Stomach (tissue), 4 donors: ENCODE results near the gene RPL28.

ENCODE experiments used
- EP300 ChIP-seq: sonication (generic); formaldehyde crosslinking; IDR thresholded peaks from one replicate; pipeline ENCODE4 v1.6.1; 2017; ENCODE audit warnings: antibody characterized with exemption
- POLR2A ChIP-seq, 4 donors: fragments of 450-650 bp; IDR thresholded peaks; one replicate each; pipeline ENCODE4 v1.6.1; 2016; ENCODE audit warnings: antibody characterized with exemption in 4 of 4, control low read depth in 2 of 4, mild to moderate bottlenecking in 1 of 4, moderate library complexity in 1 of 4
- POLR2AphosphoS5 ChIP-seq, 3 donors: sonication (generic); formaldehyde crosslinking; IDR thresholded peaks; one replicate each; pipeline ENCODE4 v1.6.1; 2016; ENCODE audit warnings: antibody characterized with exemption in 3 of 3
- TF ChIP-seq, protein P1 (sequence below), 7 experiments: fragments of 450-650 bp in 4 of 7; fragments of 200-600 bp in 3 of 7; sonication (generic) in 3 of 7; IDR thresholded peaks; one replicate each; pipeline ENCODE4 v1.5.1; 2016 to 2019; ENCODE audit warnings: antibody characterized with exemption in 7 of 7, control low read depth in 2 of 7, mild to moderate bottlenecking in 1 of 7

DNA sequence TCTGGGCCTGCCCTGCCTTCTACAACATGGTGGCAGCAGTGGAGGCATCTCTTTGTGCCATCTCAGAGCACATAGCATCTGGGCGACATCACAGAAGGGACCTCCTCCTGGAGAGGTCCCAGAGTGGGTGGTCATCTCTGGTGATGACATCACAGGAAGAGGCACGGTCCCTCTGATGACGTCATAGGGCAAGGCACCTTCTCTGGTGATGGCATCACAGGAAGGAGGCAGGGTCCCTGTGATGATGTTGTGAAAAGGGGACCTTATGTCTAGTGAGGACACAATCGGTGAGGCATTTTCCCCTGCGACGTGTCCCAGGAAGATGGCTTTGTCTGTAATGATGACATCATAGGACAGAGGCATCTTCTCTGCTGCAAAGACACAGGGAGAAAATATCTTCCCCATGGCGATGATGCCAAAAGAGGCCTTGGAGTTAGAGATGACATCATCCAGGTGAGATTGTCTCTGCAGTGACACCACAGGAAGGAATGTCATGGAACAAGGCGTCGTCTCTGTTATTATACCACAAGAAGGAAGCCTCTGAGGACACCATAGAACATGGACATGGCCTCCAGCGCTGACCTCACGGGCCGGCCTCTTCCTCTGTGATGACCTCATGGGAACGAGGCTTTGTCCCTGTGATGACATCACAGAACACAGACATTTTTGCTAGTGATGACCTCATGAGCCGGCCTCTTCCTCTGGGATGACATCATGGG lies 46.7 kb downstream of the RPL28 start:
- TF ChIP-seq, protein P1, sequence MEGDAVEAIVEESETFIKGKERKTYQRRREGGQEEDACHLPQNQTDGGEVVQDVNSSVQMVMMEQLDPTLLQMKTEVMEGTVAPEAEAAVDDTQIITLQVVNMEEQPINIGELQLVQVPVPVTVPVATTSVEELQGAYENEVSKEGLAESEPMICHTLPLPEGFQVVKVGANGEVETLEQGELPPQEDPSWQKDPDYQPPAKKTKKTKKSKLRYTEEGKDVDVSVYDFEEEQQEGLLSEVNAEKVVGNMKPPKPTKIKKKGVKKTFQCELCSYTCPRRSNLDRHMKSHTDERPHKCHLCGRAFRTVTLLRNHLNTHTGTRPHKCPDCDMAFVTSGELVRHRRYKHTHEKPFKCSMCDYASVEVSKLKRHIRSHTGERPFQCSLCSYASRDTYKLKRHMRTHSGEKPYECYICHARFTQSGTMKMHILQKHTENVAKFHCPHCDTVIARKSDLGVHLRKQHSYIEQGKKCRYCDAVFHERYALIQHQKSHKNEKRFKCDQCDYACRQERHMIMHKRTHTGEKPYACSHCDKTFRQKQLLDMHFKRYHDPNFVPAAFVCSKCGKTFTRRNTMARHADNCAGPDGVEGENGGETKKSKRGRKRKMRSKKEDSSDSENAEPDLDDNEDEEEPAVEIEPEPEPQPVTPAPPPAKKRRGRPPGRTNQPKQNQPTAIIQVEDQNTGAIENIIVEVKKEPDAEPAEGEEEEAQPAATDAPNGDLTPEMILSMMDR (IDR thresholded peaks at IDR 0.05): no peak
- TF ChIP-seq POLR2AphosphoS5 (IDR thresholded peaks at IDR 0.05) (no peak), POLR2A (IDR thresholded peaks at IDR 0.05) (no peak), EP300 (no peak)
